GM23248 (cell line): ENCODE measurements around the gene CST9. TPM values are rescaled to one million over a fixed set of nuclear protein-coding genes. Genes with fewer than 3 reads are reported as not detected.

ENCODE experiments used
- DNase-seq: peaks from one replicate; pipeline ENCODE4 v3.0.0-alpha.2; 2015
- H2AFZ ChIP-seq: fragments of 200-600 bp; sonication (generic); 2 replicates; pipeline ENCODE4 v1.6.1; 2016; ENCODE audit warnings: antibody characterized with exemption
- H3F3A ChIP-seq: fragments of 200-600 bp; sonication (generic); 2 replicates; pipeline ENCODE4 v1.6.1; 2016; ENCODE audit warnings: mild to moderate bottlenecking, antibody characterized with exemption, mixed run types; ENCODE audit not compliant: insufficient read depth
- H3K27ac ChIP-seq: fragments of 200-600 bp; sonication (generic); 2 replicates; pipeline ENCODE4 v1.5.1; 2016; ENCODE audit warnings: mild to moderate bottlenecking
- H3K27me3 ChIP-seq: fragments of 200-600 bp; sonication (generic); replicated peaks from 2 replicates; pipeline ENCODE4 v1.6.1; 2016; ENCODE audit warnings: mild to moderate bottlenecking; ENCODE audit not compliant: insufficient read depth
- H3K36me3 ChIP-seq: fragments of 200-600 bp; sonication (generic); 2 replicates; pipeline ENCODE4 v1.6.1; 2016; ENCODE audit warnings: low read depth, mild to moderate bottlenecking
- H3K4me1 ChIP-seq: fragments of 200-600 bp; sonication (generic); 2 replicates; pipeline ENCODE4 v1.6.1; 2016; ENCODE audit warnings: mild to moderate bottlenecking; ENCODE audit not compliant: insufficient read depth
- H3K4me2 ChIP-seq: fragments of 200-600 bp; sonication (generic); one replicate; pipeline ENCODE4 v1.6.1; 2016; ENCODE audit warnings: mild to moderate bottlenecking; ENCODE audit not compliant: unreplicated experiment
- H3K4me3 ChIP-seq: fragments of 200-600 bp; sonication (generic); 2 replicates; pipeline ENCODE4 v1.5.1; 2016; ENCODE audit warnings: mild to moderate bottlenecking
- H3K79me2 ChIP-seq: fragments of 200-600 bp; sonication (generic); 2 replicates; pipeline ENCODE4 v1.6.1; 2016; ENCODE audit warnings: mild to moderate bottlenecking; ENCODE audit not compliant: insufficient read depth
- H3K9ac ChIP-seq: fragments of 200-600 bp; sonication (generic); 2 replicates; pipeline ENCODE4 v1.6.1; 2016; ENCODE audit warnings: mild to moderate bottlenecking
- H3K9me2 ChIP-seq: fragments of 200-600 bp; sonication (generic); 2 replicates; pipeline ENCODE4 v1.6.1; 2016; ENCODE audit warnings: mixed run types, mild to moderate bottlenecking, moderate library complexity; ENCODE audit not compliant: insufficient read depth
- H3K9me3 ChIP-seq: fragments of 200-600 bp; sonication (generic); one replicate; pipeline ENCODE4 v1.6.1; 2017; ENCODE audit warnings: low read depth
- H4K20me1 ChIP-seq: fragments of 200-600 bp; sonication (generic); 2 replicates; pipeline ENCODE4 v1.6.0; 2016; ENCODE audit not compliant: insufficient read depth
- EZH2 ChIP-seq: fragments of 200-600 bp; sonication (generic); IDR thresholded peaks from 2 replicates; pipeline ENCODE4 v1.6.1; 2018; ENCODE audit warnings: antibody characterized with exemption, mild to moderate bottlenecking; ENCODE audit not compliant: insufficient read depth, poor library complexity, severe bottlenecking
- EZH2phosphoT487 ChIP-seq: fragments of 200-600 bp; sonication (generic); IDR thresholded peaks from 2 replicates; pipeline ENCODE4 v1.6.1; 2018; ENCODE audit warnings: antibody characterized with exemption, moderate library complexity, mild to moderate bottlenecking, low read depth; ENCODE audit not compliant: insufficient read depth
- whole genome bisulfite sequencing, 2 experiments: methylation state at CpG; one replicate each; pipeline ENCODE4 v1.1.6; 2015 to 2017; ENCODE audit warnings: low lambda C conversion rate in 2 of 2, low coverage in 1 of 2; ENCODE audit errors: missing lambda C conversion rate in 2 of 2; 5-methylcytosine and 5-hydroxymethylcytosine counted together
- in situ Hi-C: fragments of 300-500 bp; cut with MboI; formaldehyde crosslinking; loops from 2 replicates; pipeline ENCODE4 v1.15.0; 2020
- polyA plus RNA-seq: library from polyadenylated mRNA; unstranded; fragments of >200 nt; fragmentation: Nextera tagmentation; extraction: Ambion mirVana; gene quantifications from 2 replicates; pipeline ENCODE4 v1.2.1, GENCODE V29; 2016
- total RNA-seq: library from RNA; depleted of rRNA; stranded (reverse); fragments of >200 nt; shearing (Covaris generic); gene quantifications from 2 replicates; pipeline ENCODE4 v1.2.3, GENCODE V29; 2014

The CST9 gene
- total and polyA plus RNA-seq, 2 experiments from 2014 or later: not detected

- H3K9ac ChIP-seq: no peak overlapping the region
- TF ChIP-seq EZH2 (no peak), EZH2phosphoT487 (no peak)
- 55 to 58% methylated on average over 6 of the region's 6 CpGs for WGBS, 2 experiments
These were observed 3.0 kb downstream of the CST9 start for GRCh38 chr20:23602699-23603098.

DNA sequence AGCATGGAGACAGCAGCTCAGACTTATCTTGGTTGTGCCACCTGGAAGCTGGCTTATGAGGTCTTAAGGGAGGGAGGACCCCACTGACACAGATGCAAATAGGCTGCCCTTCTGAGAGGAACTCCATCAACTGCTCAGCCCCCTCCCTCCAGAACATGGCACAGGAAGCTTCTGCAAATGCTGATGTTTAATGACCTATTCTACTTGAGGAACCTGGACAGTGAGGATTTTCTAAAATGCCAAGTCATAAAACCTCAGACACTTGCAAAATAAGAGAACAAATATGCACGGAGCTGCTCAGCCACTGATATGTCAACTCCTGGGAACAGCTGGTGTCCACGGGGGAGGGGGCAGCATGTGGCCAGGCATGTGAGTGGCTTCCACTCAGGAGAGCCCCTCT is 3.5 kb downstream of the CST9 start:
- WGBS, 2 experiments: 28 to 41% methylated on average over 2 of the region's 2 CpGs
- H3K27ac ChIP-seq: no peak overlapping the region
- no peaks in the 10 kb centered on the region for H3F3A ChIP-seq
- no peaks in the 10 kb centered on the region for H3K4me1 ChIP-seq
- no peaks in the 10 kb centered on the region for H3K79me2 ChIP-seq
- TF ChIP-seq EZH2phosphoT487 (no peak), EZH2 (no peak)
- H2AFZ ChIP-seq: no peak overlapping the region
- H3K4me3 ChIP-seq: no peak overlapping the region
- no peaks in the 10 kb centered on the region for H3K9me3 ChIP-seq
- H3K9ac ChIP-seq: no peak overlapping the region
- in situ Hi-C loops: no loop called here
- DNase-seq: no peak
- H3K27me3 ChIP-seq: peaks cover 26% of the 10 kb centered on the region
- no peaks in the 10 kb centered on the region for H4K20me1 ChIP-seq
- H3K4me2 ChIP-seq: no peak overlapping the region
- no peaks in the 10 kb centered on the region for H3K9me2 ChIP-seq
- no peaks in the 10 kb centered on the region for H3K36me3 ChIP-seq

More at GRCh38 chr20:23602699-23603098, 3.0 kb downstream of the CST9 start:
- Histone ChIP-seq H3K4me2 (no peak overlapping the region), H3K27me3 (peaks cover 26% of the 10 kb centered on the region), H3K9me3 (no peaks in the 10 kb centered on the region), H3K27ac (no peak overlapping the region), H2AFZ (no peak overlapping the region), H3K4me1 (no peaks in the 10 kb centered on the region), H3K36me3 (no peaks in the 10 kb centered on the region), H3K79me2 (no peaks in the 10 kb centered on the region), H4K20me1 (no peaks in the 10 kb centered on the region), H3F3A (no peaks in the 10 kb centered on the region), H3K9me2 (no peaks in the 10 kb centered on the region), H3K4me3 (no peak overlapping the region)
- in situ Hi-C loops: no loop called here
- DNase-seq: no peak

- DNase-seq: no peak
- Histone ChIP-seq H3K4me3 (no peak overlapping the region), H3K9me3 (no peaks in the 10 kb centered on the region), H3K4me2 (no peak overlapping the region), H2AFZ (no peak overlapping the region), H3K4me1 (no peaks in the 10 kb centered on the region), H4K20me1 (no peaks in the 10 kb centered on the region), H3K27me3 (peaks cover 26% of the 10 kb centered on the region), H3K36me3 (no peaks in the 10 kb centered on the region), H3K79me2 (no peaks in the 10 kb centered on the region), H3K27ac (no peak overlapping the region), H3K9ac (no peak overlapping the region), H3K9me2 (no peaks in the 10 kb centered on the region), H3F3A (no peaks in the 10 kb centered on the region)
- in situ Hi-C loops: no loop called here
- TF ChIP-seq EZH2 (no peak), EZH2phosphoT487 (no peak)
- 46 to 56% methylated on average over 4 of the region's 4 CpGs for WGBS, 2 experiments
These were observed 4.0 kb downstream of the CST9 start for GRCh38 chr20:23601715-23602114.

DNA sequence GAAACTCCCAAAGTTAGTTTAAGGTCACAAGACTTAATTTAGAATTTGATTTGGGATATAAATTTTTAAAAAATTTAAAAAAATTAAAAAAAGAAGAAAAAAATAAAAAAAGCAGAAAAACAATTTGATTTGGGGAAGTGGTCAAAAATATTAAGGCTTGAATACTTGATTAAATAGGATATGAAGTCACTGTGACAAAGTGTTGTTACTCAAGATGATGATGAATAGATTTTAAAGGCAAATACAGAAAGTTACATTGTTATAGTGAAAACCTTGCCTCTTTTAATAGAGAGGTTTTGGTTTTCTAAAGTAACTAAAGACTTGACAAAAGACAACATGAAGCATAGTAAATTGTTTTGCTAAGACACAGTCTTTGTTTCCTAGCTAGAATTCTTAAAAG is 7.2 kb downstream of the CST9 start:
- Histone ChIP-seq H3K4me3 (no peak overlapping the region), H3F3A (no peaks in the 10 kb centered on the region), H3K36me3 (no peaks in the 10 kb centered on the region), H3K4me2 (no peak overlapping the region), H3K4me1 (no peaks in the 10 kb centered on the region), H4K20me1 (no peaks in the 10 kb centered on the region), H3K27ac (no peak overlapping the region), H3K27me3 (peaks cover 26% of the 10 kb centered on the region), H3K9me3 (no peaks in the 10 kb centered on the region), H3K9ac (no peak overlapping the region), H3K79me2 (no peaks in the 10 kb centered on the region), H2AFZ (no peak overlapping the region), H3K9me2 (no peaks in the 10 kb centered on the region)
- in situ Hi-C loops: no loop called here
- TF ChIP-seq EZH2: no peak
- TF ChIP-seq EZH2phosphoT487: no peak
- no peak for DNase-seq

DNA sequence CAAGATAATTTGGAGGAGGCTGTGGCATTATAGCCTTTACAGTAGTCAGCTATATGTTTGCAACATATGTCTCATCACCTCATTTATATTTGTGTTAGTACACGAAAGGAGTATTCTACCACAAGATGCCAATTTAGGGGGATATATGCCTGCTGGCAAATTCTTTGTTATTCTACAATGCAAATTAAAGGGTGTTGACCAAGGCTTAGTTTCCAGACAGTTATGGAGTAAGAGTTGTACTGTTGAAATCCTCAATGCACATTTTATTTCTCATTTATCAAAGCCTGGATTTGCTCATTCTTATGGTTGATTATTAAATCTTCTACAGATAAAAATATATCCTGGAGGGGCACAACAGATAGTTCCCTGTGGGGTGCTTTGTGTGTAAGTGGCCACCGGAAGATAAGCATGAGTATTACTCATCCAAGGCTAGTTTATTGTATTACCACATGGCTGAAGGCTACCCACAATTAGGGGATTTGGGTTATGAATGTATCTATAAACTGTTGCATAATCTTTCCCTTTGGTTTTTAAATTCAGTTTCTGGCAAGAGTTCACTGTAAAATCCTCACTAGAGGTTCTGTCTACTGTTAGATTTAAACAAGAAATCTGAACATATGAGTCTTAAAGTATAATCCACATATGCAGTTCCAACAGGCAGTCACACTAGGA is 9.0 kb downstream of the CST9 start:
- peaks cover 19% of the 10 kb centered on the region for H3K27me3 ChIP-seq

More for the DNA sequence above, 9.0 kb downstream of the CST9 start:
- in situ Hi-C loops: no loop called here
- Histone ChIP-seq H3K36me3 (no peaks in the 10 kb centered on the region), H3K79me2 (no peaks in the 10 kb centered on the region), H3K9me2 (no peaks in the 10 kb centered on the region), H3F3A (no peaks in the 10 kb centered on the region), H3K9ac (no peak overlapping the region), H3K4me3 (no peak overlapping the region), H3K27ac (no peak overlapping the region), H4K20me1 (no peaks in the 10 kb centered on the region), H3K9me3 (no peaks in the 10 kb centered on the region), H3K4me2 (no peak overlapping the region), H2AFZ (no peak overlapping the region), H3K4me1 (no peaks in the 10 kb centered on the region)
- TF ChIP-seq EZH2phosphoT487 (no peak), EZH2 (no peak)
- WGBS, 2 experiments: 23 to 28% methylated on average over 2 of the region's 2 CpGs
- no peak for DNase-seq
